SK-N-SH treated with all-trans-retinoic acid at 6 μM for 48 hours (cell line): ENCODE data around the gene ABHD2.

Experiments used
- ATAC-seq: fragments of 200-7000 bp; cut with Tn5 transposase; 3 replicates; pipeline ENCODE4 v1.9.1; 2020; ENCODE audit warnings: mild to moderate bottlenecking, moderate library complexity
- CSDC2 ChIP-seq: fragments of 250-450 bp; sonication (Bioruptor Pico); IDR thresholded peaks from 2 replicates; pipeline ENCODE4 v1.5.0; 2020; ENCODE audit warnings: mild to moderate bottlenecking, moderate library complexity
- ESRRG ChIP-seq: fragments of 250-450 bp; sonication (Bioruptor Pico); IDR thresholded peaks from 2 replicates; pipeline ENCODE4 v1.6.1; 2021; ENCODE audit warnings: mild to moderate bottlenecking
- ISL1 ChIP-seq: fragments of 250-450 bp; sonication (Bioruptor Pico); IDR thresholded peaks from 2 replicates; pipeline ENCODE4 v2.1.2; 2022; ENCODE audit warnings: mild to moderate bottlenecking, moderate library complexity
- OSR1 ChIP-seq: fragments of 250-450 bp; sonication (Bioruptor Pico); IDR thresholded peaks from 2 replicates; pipeline ENCODE4 v1.8.0; 2022; ENCODE audit warnings: moderate library complexity, mild to moderate bottlenecking, inconsistent platforms
- PPARA ChIP-seq: fragments of 250-450 bp; sonication (Bioruptor Pico); IDR thresholded peaks from 2 replicates; pipeline ENCODE4 v1.5.0; 2020; ENCODE audit warnings: mild to moderate bottlenecking, borderline replicate concordance
- RARB ChIP-seq: fragments of 250-450 bp; sonication (Bioruptor Pico); IDR thresholded peaks from 2 replicates; pipeline ENCODE4 v1.8.0; 2021; ENCODE audit warnings: mild to moderate bottlenecking, moderate library complexity
- SNAI2 ChIP-seq: fragments of 250-450 bp; sonication (Bioruptor Pico); IDR thresholded peaks from 2 replicates; pipeline ENCODE4 v1.5.0; 2020; ENCODE audit warnings: mild to moderate bottlenecking, moderate library complexity
- TCF4 ChIP-seq: fragments of 250-450 bp; sonication (Bioruptor Pico); IDR thresholded peaks from 2 replicates; pipeline ENCODE4 v1.8.0; 2021; ENCODE audit warnings: mild to moderate bottlenecking, moderate library complexity, borderline replicate concordance
- TOX ChIP-seq: fragments of 250-450 bp; sonication (Bioruptor Pico); IDR thresholded peaks from 2 replicates; pipeline ENCODE4 v1.8.0; 2021; ENCODE audit warnings: mild to moderate bottlenecking, moderate library complexity, borderline replicate concordance
- ZC3H10 ChIP-seq: fragments of 250-450 bp; sonication (Bioruptor Pico); IDR thresholded peaks from 2 replicates; pipeline ENCODE4 v1.5.1; 2021; ENCODE audit warnings: mild to moderate bottlenecking, moderate library complexity
- ZFP3 ChIP-seq: fragments of 250-450 bp; sonication (Bioruptor Pico); IDR thresholded peaks from 2 replicates; pipeline ENCODE4 v1.5.0; 2020; ENCODE audit warnings: mild to moderate bottlenecking, moderate library complexity
- ZFP30 ChIP-seq: fragments of 450-650 bp; formaldehyde crosslinking; IDR thresholded peaks from 2 replicates; pipeline ENCODE4 v1.5.0; 2022; ENCODE audit warnings: mild to moderate bottlenecking, moderate library complexity
- ZNF565 ChIP-seq: fragments of 450-650 bp; formaldehyde crosslinking; conservative IDR thresholded peaks from 2 replicates; pipeline ENCODE4 v1.5.0; 2020; ENCODE audit warnings: low read depth, mild to moderate bottlenecking, moderate library complexity
- ZNF8 ChIP-seq: fragments of 450-650 bp; formaldehyde crosslinking; IDR thresholded peaks from 2 replicates; pipeline ENCODE4 v1.5.0; 2020; ENCODE audit warnings: mild to moderate bottlenecking, moderate library complexity
- TF ChIP-seq, protein P1 (sequence below): fragments of 250-450 bp; sonication (Bioruptor Pico); IDR thresholded peaks from 2 replicates; pipeline ENCODE4 v1.8.0; 2020; ENCODE audit warnings: mild to moderate bottlenecking, moderate library complexity, borderline replicate concordance
- TF ChIP-seq, protein P2 (sequence below): fragments of 250-450 bp; sonication (Bioruptor Pico); IDR thresholded peaks from 2 replicates; pipeline ENCODE4 v1.5.0; 2020; ENCODE audit warnings: mild to moderate bottlenecking, moderate library complexity
- TF ChIP-seq, protein P3 (sequence below): fragments of 250-450 bp; sonication (Bioruptor Pico); IDR thresholded peaks from 2 replicates; pipeline ENCODE4 v1.8.0; 2021; ENCODE audit warnings: low read depth, mild to moderate bottlenecking, moderate library complexity, borderline replicate concordance
- TF ChIP-seq, protein P4 (sequence below): fragments of 250-450 bp; sonication (Bioruptor Pico); IDR thresholded peaks from 2 replicates; pipeline ENCODE4 v1.5.1; 2021; ENCODE audit warnings: mild to moderate bottlenecking, moderate library complexity
- TF ChIP-seq, protein P5 (sequence below): fragments of 250-450 bp; sonication (Bioruptor Pico); IDR thresholded peaks from 2 replicates; pipeline ENCODE4 v1.5.1; 2020; ENCODE audit warnings: low read depth, mild to moderate bottlenecking, moderate library complexity

ABHD2 gene, protein sequence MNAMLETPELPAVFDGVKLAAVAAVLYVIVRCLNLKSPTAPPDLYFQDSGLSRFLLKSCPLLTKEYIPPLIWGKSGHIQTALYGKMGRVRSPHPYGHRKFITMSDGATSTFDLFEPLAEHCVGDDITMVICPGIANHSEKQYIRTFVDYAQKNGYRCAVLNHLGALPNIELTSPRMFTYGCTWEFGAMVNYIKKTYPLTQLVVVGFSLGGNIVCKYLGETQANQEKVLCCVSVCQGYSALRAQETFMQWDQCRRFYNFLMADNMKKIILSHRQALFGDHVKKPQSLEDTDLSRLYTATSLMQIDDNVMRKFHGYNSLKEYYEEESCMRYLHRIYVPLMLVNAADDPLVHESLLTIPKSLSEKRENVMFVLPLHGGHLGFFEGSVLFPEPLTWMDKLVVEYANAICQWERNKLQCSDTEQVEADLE

DNA sequence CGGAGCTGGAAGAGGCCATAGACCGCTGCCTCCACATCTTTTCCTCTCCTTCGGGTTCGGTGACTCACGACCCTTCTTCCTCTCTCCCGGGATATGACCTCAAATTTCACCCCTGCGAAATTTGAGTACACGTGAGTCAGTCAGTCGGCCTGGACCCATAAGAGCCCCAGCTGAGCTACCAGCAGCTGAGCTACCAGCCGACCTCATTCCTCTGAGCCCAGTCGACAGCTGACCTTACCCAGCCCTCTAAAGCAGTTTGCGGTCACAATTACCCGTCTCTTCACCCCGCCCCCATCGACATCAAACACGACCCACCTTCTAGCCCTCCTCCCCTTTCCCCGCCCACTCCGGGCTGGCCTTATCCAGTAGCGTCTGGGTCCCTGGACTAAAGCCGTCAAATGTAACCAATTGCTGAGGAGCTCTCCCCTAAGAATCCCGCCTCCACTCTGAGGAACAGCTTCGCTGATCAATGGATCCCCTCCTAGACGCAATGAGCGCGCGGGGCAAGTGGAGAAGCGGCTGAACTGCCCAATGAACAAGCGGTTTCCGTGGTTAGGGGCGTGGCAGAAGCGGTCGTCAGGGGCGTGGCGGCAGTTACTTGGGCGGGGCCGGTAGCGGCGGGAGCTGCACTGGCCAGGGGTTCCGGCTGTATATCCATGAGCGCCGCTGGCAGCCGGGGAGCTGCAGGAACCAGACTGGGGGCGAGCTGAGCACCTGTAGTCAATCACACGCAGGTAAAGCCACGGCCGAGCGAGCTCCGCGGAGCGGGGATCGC is at the start of gene ABHD2:
ABHD2 (plus strand) TSS at position 627 of the 775 bp plus-strand sequence. CDS start 27,872 bp downstream, outside the sequence.
- peak; percentile 94 for ATAC-seq

DNA sequence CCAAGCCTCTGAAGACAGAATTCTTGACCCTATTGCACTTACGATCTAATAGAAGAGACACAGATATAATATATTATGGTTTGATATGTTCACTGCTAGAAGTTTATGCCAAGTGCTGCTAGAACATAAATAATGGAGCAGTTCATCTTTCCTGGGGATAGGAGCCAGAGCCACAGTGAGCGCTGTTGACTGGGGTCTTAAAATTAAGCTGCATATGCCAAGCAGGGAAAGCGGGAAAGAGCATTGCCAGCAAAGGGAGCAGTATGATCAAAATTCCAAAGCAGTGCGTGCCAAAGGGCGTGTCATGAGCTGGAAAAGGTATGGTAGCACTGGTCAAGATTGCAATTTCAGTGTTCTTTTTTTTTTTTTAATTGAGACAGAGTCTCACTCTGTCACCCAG is 49.1 kb upstream of the ABHD2 start:
- TF ChIP-seq TOX (CRISPR knock-in tag) = no peak
- TF ChIP-seq ESRRG (CRISPR knock-in tag) = no peak
- TF ChIP-seq RARB (CRISPR knock-in tag) = no peak
- TF ChIP-seq, protein P1, sequence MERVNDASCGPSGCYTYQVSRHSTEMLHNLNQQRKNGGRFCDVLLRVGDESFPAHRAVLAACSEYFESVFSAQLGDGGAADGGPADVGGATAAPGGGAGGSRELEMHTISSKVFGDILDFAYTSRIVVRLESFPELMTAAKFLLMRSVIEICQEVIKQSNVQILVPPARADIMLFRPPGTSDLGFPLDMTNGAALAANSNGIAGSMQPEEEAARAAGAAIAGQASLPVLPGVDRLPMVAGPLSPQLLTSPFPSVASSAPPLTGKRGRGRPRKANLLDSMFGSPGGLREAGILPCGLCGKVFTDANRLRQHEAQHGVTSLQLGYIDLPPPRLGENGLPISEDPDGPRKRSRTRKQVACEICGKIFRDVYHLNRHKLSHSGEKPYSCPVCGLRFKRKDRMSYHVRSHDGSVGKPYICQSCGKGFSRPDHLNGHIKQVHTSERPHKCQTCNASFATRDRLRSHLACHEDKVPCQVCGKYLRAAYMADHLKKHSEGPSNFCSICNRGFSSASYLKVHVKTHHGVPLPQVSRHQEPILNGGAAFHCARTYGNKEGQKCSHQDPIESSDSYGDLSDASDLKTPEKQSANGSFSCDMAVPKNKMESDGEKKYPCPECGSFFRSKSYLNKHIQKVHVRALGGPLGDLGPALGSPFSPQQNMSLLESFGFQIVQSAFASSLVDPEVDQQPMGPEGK = no peak
- no peak for TF ChIP-seq ZNF565 (CRISPR knock-in tag)
- no peak for TF ChIP-seq PPARA (CRISPR knock-in tag)
- TF ChIP-seq CSDC2 (CRISPR knock-in tag) = no peak
- no peak for TF ChIP-seq ZFP30 (CRISPR knock-in tag)
- TF ChIP-seq ZC3H10 (CRISPR knock-in tag) = no peak
- TF ChIP-seq, protein P2, sequence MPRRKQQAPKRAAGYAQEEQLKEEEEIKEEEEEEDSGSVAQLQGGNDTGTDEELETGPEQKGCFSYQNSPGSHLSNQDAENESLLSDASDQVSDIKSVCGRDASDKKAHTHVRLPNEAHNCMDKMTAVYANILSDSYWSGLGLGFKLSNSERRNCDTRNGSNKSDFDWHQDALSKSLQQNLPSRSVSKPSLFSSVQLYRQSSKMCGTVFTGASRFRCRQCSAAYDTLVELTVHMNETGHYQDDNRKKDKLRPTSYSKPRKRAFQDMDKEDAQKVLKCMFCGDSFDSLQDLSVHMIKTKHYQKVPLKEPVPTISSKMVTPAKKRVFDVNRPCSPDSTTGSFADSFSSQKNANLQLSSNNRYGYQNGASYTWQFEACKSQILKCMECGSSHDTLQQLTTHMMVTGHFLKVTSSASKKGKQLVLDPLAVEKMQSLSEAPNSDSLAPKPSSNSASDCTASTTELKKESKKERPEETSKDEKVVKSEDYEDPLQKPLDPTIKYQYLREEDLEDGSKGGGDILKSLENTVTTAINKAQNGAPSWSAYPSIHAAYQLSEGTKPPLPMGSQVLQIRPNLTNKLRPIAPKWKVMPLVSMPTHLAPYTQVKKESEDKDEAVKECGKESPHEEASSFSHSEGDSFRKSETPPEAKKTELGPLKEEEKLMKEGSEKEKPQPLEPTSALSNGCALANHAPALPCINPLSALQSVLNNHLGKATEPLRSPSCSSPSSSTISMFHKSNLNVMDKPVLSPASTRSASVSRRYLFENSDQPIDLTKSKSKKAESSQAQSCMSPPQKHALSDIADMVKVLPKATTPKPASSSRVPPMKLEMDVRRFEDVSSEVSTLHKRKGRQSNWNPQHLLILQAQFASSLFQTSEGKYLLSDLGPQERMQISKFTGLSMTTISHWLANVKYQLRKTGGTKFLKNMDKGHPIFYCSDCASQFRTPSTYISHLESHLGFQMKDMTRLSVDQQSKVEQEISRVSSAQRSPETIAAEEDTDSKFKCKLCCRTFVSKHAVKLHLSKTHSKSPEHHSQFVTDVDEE (CRISPR knock-in tag) = no peak
- TF ChIP-seq, protein P3, sequence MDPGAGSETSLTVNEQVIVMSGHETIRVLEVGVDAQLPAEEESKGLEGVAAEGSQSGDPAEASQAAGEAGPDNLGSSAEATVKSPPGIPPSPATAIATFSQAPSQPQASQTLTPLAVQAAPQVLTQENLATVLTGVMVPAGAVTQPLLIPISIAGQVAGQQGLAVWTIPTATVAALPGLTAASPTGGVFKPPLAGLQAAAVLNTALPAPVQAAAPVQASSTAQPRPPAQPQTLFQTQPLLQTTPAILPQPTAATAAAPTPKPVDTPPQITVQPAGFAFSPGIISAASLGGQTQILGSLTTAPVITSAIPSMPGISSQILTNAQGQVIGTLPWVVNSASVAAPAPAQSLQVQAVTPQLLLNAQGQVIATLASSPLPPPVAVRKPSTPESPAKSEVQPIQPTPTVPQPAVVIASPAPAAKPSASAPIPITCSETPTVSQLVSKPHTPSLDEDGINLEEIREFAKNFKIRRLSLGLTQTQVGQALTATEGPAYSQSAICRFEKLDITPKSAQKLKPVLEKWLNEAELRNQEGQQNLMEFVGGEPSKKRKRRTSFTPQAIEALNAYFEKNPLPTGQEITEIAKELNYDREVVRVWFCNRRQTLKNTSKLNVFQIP (CRISPR knock-in tag) = no peak
- TF ChIP-seq OSR1 (CRISPR knock-in tag) = no peak
- TF ChIP-seq, protein P4, sequence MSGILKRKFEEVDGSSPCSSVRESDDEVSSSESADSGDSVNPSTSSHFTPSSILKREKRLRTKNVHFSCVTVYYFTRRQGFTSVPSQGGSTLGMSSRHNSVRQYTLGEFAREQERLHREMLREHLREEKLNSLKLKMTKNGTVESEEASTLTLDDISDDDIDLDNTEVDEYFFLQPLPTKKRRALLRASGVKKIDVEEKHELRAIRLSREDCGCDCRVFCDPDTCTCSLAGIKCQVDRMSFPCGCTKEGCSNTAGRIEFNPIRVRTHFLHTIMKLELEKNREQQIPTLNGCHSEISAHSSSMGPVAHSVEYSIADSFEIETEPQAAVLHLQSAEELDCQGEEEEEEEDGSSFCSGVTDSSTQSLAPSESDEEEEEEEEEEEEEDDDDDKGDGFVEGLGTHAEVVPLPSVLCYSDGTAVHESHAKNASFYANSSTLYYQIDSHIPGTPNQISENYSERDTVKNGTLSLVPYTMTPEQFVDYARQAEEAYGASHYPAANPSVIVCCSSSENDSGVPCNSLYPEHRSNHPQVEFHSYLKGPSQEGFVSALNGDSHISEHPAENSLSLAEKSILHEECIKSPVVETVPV (CRISPR knock-in tag) = no peak
- no peak for TF ChIP-seq ZNF8
- TF ChIP-seq ISL1 (CRISPR knock-in tag) = no peak
- no peak for TF ChIP-seq ZFP3 (CRISPR knock-in tag)
- no peak for ATAC-seq

More for the DNA sequence above, at the start of gene ABHD2:
- TF ChIP-seq, protein P4 (CRISPR knock-in tag) = no peak
- TF ChIP-seq ZFP3 (CRISPR knock-in tag) (peak; percentile 63; the same call in 1 of the 2 replicates), ZC3H10 (CRISPR knock-in tag) (peak; percentile 29; the same call in 1 of the 2 replicates)

DNA sequence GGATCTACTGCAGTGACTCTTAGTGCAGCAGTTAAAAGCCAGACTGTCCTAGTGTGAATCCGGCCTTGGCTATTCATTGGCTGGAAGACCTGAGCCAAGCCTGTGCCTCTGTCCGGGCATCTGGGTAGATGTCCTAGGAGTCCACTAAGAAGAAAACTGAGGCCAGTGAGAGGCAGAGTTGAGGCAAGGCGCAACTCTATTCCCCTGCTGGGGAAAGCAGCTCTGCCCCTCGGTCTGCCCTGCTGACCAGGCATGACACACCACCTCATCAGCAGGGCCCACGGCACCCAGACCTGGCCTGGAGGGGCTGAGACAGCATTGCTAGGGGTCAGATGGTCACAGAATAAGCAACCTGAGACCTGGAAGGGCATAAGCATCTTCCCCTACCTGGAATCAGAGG is 46.7 kb upstream of the ABHD2 start:
- peak; percentile 39 for ATAC-seq
- no peak for TF ChIP-seq ZFP3 (CRISPR knock-in tag)
- TF ChIP-seq, protein P1 = no peak
- TF ChIP-seq SNAI2 = no peak
- no peak for TF ChIP-seq TCF4 (CRISPR knock-in tag)
- no peak for TF ChIP-seq RARB (CRISPR knock-in tag)
- TF ChIP-seq, protein P5, sequence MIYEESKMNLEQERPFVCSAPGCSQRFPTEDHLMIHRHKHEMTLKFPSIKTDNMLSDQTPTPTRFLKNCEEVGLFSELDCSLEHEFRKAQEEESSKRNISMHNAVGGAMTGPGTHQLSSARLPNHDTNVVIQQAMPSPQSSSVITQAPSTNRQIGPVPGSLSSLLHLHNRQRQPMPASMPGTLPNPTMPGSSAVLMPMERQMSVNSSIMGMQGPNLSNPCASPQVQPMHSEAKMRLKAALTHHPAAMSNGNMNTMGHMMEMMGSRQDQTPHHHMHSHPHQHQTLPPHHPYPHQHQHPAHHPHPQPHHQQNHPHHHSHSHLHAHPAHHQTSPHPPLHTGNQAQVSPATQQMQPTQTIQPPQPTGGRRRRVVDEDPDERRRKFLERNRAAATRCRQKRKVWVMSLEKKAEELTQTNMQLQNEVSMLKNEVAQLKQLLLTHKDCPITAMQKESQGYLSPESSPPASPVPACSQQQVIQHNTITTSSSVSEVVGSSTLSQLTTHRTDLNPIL = no peak
- no peak for TF ChIP-seq ZNF565 (CRISPR knock-in tag)
- TF ChIP-seq PPARA (CRISPR knock-in tag) = no peak
- TF ChIP-seq ZC3H10 (CRISPR knock-in tag) = no peak
- TF ChIP-seq, protein P3 (CRISPR knock-in tag) = no peak
